Fibroblast of the aortic adventitia (primary cell): ENCODE data around the gene C1orf52. TPM values are rescaled to one million over a fixed set of nuclear protein-coding genes. Genes with fewer than 3 reads are reported as not detected.

Experiments
- DNase-seq: peaks from one replicate; pipeline ENCODE4 v3.0.0-alpha.2; 2010; ENCODE audit warnings: low read depth
- H3K4me3 ChIP-seq: 2 replicates; pipeline ENCODE4 v1.5.1; 2011; ENCODE audit warnings: low read depth, mild to moderate bottlenecking, control low read depth, low read length, moderate library complexity
- CTCF ChIP-seq: IDR thresholded peaks from 2 replicates; pipeline ENCODE4 v1.5.1; 2011; ENCODE audit warnings: mild to moderate bottlenecking, low read length, control low read depth, inconsistent platforms; ENCODE audit not compliant: insufficient read depth
- total RNA-seq: library from RNA; depleted of rRNA; stranded (reverse); fragments of >200 nt; gene quantifications from 2 replicates; pipeline ENCODE4 v1.2.3, GENCODE V29; 2012; ENCODE audit warnings: low replicate concordance

C1orf52 gene
- total RNA-seq, 1 donor, result 10.8 TPM

- no peak overlapping the region for H3K4me3 ChIP-seq
- DNase-seq, result no peak
- no peak for TF ChIP-seq CTCF
Observed at GRCh38 chr1:85225624-85226380, 33.7 kb downstream of the C1orf52 start.

GRCh38 chr1:85224734-85225623, 34.5 kb downstream of the C1orf52 start:
- no peak overlapping the region for H3K4me3 ChIP-seq
- no peak for TF ChIP-seq CTCF
- no peak for DNase-seq

GRCh38 chr1:85224295-85224694, 35.2 kb downstream of the C1orf52 start:
- TF ChIP-seq CTCF, result no peak
- no peak overlapping the region for H3K4me3 ChIP-seq
- DNase-seq, result no peak

- no peak overlapping the region for H3K4me3 ChIP-seq
- no peak for DNase-seq
- TF ChIP-seq CTCF, result no peak
Observed at GRCh38 chr1:85223334-85223733, 36.1 kb downstream of the C1orf52 start.

GRCh38 chr1:85220756-85221201, 38.7 kb downstream of the C1orf52 start:
- DNase-seq, result peak; percentile 58
- no peak overlapping the region for H3K4me3 ChIP-seq
- TF ChIP-seq CTCF, result no peak

- TF ChIP-seq CTCF, result no peak
- no peak overlapping the region for H3K4me3 ChIP-seq
- DNase-seq, result no peak
Observed at GRCh38 chr1:85219853-85220610, 39.4 kb downstream of the C1orf52 start.
